ENCODE data around the gene DDAH2.
A peak's percentile ranks its signal among the peaks of the same experiment; 100 is the strongest.

DDAH2 gene

GRCh38 chr6:31723245-31723979 lies 5.7 kb downstream of the DDAH2 start, which contains the start of gene MPIG6B:
TSS of gene MPIG6B (plus strand) at chr6:31723373. CDS start at chr6:31723384, 11 bp downstream.
- no peaks in the 10 kb centered on the region for H3K4me1 ChIP-seq (ENCODE audit: control insufficient read depth, insufficient read depth, low read length)
- ChIA-PET CTCF (interaction anchor here (1.0 to 1.5 kb wide), 4 partner anchors 9 to 73 kb away, joined by 3 to 4 read pairs (median 4); no protein-coding TSS in a partner anchor), POLR2A (interaction anchor here (1.0 to 3.2 kb wide), 5 partner anchors 9 to 106 kb away, joined by 3 to 13 read pairs (median 5); partner anchors contain the start of genes ABHD16A, CLIC1 and MSH5)
- no peak within 1 kb of the TSS for H3K4me3 ChIP-seq (ENCODE audit: low read depth, low read length)
- TF ChIP-seq ZBTB48 (tag by site-specific recombination; IDR thresholded peaks at IDR 0.05) = 0 out of 2 replicates have a peak, but pooled peaks have one; percentile 43
- no peak for TF ChIP-seq ZNF623 (tag by site-specific recombination; IDR thresholded peaks at IDR 0.05)
- H3K27ac ChIP-seq (ENCODE audit: extremely low read depth, low read depth, low read length) = no peak within 1 kb of the TSS
- no peaks in the 10 kb centered on the region for H3K9me3 ChIP-seq (ENCODE audit: control insufficient read depth, insufficient read depth, low read depth, low read length)
- H3K36me3 ChIP-seq (ENCODE audit: control insufficient read depth in 2 of 2, insufficient read depth in 1 of 2, low read length in 2 of 2) = peaks cover 0 to 21% of the 10 kb centered on the region in 2 experiments; a peak in 1 of 3 replicates

- no peak overlapping the region for H3K4me3 ChIP-seq (ENCODE audit: low read depth, low read length)
- no peak overlapping the region for H3K27ac ChIP-seq (ENCODE audit: extremely low read depth, low read depth, low read length)
- POLR2A ChIA-PET = no interaction called here
- no peaks in the 10 kb centered on the region for H3K9me3 ChIP-seq (ENCODE audit: control insufficient read depth, insufficient read depth, low read depth, low read length)
- no peaks in the 10 kb centered on the region for H3K4me1 ChIP-seq (ENCODE audit: control insufficient read depth, insufficient read depth, low read length)
- CTCF ChIA-PET = no interaction called here
- H3K36me3 ChIP-seq (ENCODE audit: control insufficient read depth in 2 of 2, insufficient read depth in 1 of 2, low read length in 2 of 2) = peaks cover 0 to 11% of the 10 kb centered on the region in 2 experiments; a peak in 1 of 3 replicates
- no peak for TF ChIP-seq GFI1B (tag by site-specific recombination; IDR thresholded peaks at IDR 0.05)
- TF ChIP-seq ZNF398 (tag by site-specific recombination; IDR thresholded peaks at IDR 0.05) = no peak
- no peak for TF ChIP-seq ZNF660 (tag by site-specific recombination; IDR thresholded peaks at IDR 0.05)
- no peak for TF ChIP-seq TSHZ1 (tag by site-specific recombination; IDR thresholded peaks at IDR 0.05; ENCODE audit: borderline replicate concordance)
- no peak for TF ChIP-seq ZNF626 (tag by site-specific recombination; IDR thresholded peaks at IDR 0.05)
- TF ChIP-seq ZNF18 (tag by site-specific recombination; IDR thresholded peaks at IDR 0.05) = no peak
- TF ChIP-seq YY2 (tag by site-specific recombination; IDR thresholded peaks at IDR 0.05) = no peak
- TF ChIP-seq ZNF707 (tag by site-specific recombination; IDR thresholded peaks at IDR 0.05) = no peak
- no peak for TF ChIP-seq ZNF518A (tag by site-specific recombination; conservative IDR thresholded peaks at IDR 0.05; ENCODE audit: low read depth)
- no peak for TF ChIP-seq ZFP3 (tag by site-specific recombination; IDR thresholded peaks at IDR 0.05; ENCODE audit: low read depth)
- TF ChIP-seq ZNF292 (tag by site-specific recombination; IDR thresholded peaks at IDR 0.05; ENCODE audit: borderline replicate concordance, low read depth) = no peak
- TF ChIP-seq ZNF146 (tag by site-specific recombination; IDR thresholded peaks at IDR 0.05) = no peak
- no peak for TF ChIP-seq ZBTB20 (tag by site-specific recombination; IDR thresholded peaks at IDR 0.05)
- TF ChIP-seq ZNF677 (tag by site-specific recombination; IDR thresholded peaks at IDR 0.05) = no peak
- TF ChIP-seq HIC1 (tag by site-specific recombination; IDR thresholded peaks at IDR 0.05) = no peak
- TF ChIP-seq ZNF211 (tag by site-specific recombination; IDR thresholded peaks at IDR 0.05; ENCODE audit: low read depth) = no peak
Measured at GRCh38 chr6:31722173-31722572, 6.9 kb downstream of the DDAH2 start.

Data from HEK293 (cell line).